ENCODE measurements around the gene GMPPA.

The GMPPA gene

GRCh38 chr2:219468410-219469185 lies 30.1 kb upstream of the GMPPA start:
- no peak for DNase-seq (ENCODE audit: low spot score)

DNA sequence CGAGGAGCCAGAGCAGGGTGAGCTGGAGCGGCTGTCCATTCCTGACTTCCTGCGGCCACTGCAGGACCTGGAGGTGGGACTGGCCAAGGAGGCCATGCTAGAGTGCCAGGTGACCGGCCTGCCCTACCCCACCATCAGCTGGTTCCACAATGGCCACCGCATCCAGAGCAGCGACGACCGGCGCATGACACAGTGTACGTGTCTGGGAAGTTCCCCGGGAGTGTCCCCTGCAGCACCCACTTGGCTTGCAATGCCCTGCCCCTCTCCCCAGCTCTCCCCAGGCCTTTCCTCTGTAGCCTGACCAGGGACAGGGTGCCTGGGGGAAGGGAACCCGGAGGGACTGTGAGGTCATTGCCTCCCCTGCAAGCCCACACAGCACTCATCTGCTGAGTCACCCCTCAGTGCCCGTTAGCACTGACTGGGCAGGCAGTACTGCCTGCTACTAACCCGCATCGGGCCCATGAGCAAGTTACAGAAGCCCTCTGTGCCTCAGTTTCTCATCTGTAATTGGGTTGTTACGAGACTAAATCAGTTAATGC lies 29.4 kb upstream of the GMPPA start:
- DNase-seq (ENCODE audit: low spot score) = no peak

DNA sequence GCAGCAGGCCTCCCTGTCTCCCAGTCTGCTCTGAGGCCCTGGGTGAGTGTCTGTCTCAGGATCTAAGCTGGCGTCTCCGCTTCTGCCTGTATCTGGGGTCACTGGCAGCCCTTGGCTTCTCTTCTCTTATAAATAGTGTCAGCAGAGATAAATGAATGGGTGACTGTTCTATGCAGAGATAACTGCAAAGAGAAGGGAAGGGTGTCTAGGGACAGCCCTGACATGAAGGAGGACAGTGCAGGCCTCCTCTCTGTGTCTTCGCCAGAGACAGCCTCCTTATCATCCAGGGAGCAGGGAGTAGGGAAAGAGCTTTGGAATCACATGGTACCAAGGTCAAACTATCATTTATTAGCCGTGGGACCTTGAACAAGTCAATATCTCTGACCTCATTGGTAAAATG lies 28.3 kb upstream of the GMPPA start:
- no peak for DNase-seq (ENCODE audit: low spot score)

GRCh38 chr2:219471476-219472371 lies 27.0 kb upstream of the GMPPA start:
- DNase-seq (ENCODE audit: low spot score) = no peak

DNA sequence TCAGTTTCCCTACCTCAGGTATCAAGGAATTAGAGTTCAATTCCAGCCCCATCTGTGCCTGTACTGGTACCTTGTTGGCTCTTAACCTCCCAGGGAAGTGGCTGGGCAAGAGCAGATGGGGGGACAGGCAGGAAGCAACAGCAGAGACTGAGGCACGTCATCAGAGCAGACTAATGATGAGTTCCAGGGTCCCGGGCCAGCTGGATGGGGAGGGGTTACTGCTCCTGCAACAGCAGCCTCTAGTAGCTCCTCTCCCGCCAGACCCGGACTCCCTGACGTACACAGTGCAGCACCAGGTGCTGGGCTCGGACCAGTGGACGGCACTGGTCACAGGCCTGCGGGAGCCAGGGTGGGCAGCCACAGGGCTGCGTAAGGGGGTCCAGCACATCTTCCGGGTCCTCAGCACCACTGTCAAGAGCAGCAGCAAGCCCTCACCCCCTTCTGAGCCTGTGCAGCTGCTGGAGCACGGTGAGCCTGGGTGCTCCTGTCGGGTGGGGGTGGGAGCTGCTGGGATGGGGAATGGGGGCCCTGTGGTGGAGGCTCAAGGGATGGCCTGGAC lies 26.0 kb upstream of the GMPPA start:
- DNase-seq (ENCODE audit: low spot score) = no peak

- no peak for DNase-seq (ENCODE audit: low spot score)
Observed at GRCh38 chr2:219473511-219473910, 25.2 kb upstream of the GMPPA start.

DNA sequence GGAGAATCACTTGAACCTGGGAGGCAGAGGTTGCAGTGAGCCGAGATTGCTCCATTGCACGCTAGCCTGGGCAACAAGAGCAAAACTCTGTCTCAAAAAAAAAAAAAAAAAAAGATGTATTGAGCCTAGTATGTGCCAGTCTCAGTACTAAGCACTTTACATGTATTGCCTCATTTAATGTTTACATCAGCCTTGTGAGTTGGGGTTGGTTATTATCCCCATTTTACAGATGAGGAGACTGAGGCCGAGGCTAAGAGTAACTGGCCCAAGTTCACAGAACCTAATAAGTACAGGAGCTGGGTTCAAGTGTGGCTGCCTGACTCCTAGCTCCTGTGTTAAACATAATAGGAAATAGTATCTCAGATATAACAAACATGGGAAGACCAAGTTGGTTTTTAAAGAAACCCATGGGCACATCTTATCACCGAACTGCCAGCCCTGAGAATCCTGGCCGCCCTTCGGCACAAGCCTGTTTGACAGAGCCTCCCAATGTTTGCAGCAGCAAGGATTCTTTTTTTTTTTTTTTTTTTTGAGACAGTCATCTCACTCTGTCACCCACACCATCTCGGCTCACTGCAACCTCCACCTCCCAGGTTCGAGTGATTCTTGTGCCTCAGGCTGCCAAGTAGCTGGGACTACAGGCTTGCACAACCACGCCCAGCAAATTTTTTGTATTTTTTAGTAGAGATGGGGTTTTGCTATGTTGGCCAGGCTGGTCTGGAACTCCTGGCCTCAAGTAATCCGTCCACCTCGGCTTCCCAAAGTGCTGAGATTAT lies 24.2 kb upstream of the GMPPA start:
- no peak for DNase-seq (ENCODE audit: low spot score)

DNA sequence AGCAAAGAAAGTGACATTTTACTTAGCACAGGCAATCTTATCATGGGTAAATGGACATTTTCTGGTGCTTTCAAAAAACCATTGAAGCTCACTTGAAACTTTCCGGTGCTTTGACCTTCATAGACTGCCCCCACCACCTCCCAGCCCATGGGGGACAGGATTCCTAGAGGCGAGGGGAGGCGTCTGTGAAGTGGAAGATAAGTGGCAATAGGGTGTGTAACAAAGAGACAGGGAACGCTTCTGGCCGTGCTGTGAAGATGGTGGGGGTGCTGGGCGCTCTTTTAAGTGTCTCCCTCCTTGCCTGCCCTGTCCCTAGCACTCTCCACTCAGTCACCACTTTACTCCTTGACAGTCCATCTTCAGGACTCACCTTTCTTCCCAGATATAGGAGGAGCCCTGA lies 23.4 kb upstream of the GMPPA start:
- DNase-seq (ENCODE audit: low spot score) = no peak

- peak; percentile 35 for DNase-seq (ENCODE audit: low spot score)
Observed at GRCh38 chr2:219475697-219476651, 22.7 kb upstream of the GMPPA start.

- no peak for DNase-seq (ENCODE audit: low spot score)
Observed at GRCh38 chr2:219476652-219477151, 22.0 kb upstream of the GMPPA start.

- no peak for DNase-seq (ENCODE audit: low spot score)
Observed at GRCh38 chr2:219477179-219477578, 21.5 kb upstream of the GMPPA start.

GRCh38 chr2:219477815-219478214 lies 20.9 kb upstream of the GMPPA start:
- DNase-seq (ENCODE audit: low spot score) = no peak

DNA sequence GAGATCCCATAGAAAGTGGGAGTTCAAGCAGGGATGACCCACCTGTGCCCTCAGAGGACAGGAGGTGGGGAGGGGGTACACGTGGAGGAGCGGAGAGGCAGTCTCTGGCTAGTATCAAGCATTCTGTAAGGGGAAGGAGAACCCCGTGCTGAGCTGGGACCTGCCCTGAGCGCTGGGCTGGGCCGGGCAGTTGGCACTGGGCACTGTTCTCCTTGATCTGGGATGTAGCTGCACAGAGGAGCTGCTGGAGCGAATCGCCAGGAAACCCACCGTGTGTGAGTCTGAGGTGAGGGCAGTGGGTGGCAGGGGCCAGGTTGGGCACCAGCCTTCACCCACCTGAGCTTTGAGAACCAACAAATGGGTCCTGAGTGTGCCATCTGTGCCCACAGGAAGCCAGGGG lies 19.8 kb upstream of the GMPPA start:
- DNase-seq (ENCODE audit: low spot score) = no peak

GRCh38 chr2:219480004-219480403 lies 18.7 kb upstream of the GMPPA start:
- DNase-seq (ENCODE audit: low spot score) = no peak

GRCh38 chr2:219482674-219483405 lies 15.9 kb upstream of the GMPPA start:
- DNase-seq (ENCODE audit: low spot score) = no peak

- no peak for DNase-seq (ENCODE audit: low spot score)
Observed at GRCh38 chr2:219483451-219484342, 15.0 kb upstream of the GMPPA start.

GRCh38 chr2:219484343-219485200 lies 14.1 kb upstream of the GMPPA start:
- DNase-seq (ENCODE audit: low spot score) = no peak

- DNase-seq (ENCODE audit: low spot score) = no peak
Observed at GRCh38 chr2:219485201-219485580, 13.5 kb upstream of the GMPPA start.
